DOHH2 (cell line): ENCODE measurements around the gene CNNM4.

Experiments used
- CTCF ChIP-seq: fragments of 200-600 bp; sonication (generic); IDR thresholded peaks from one replicate; pipeline ENCODE4 v1.5.1; 2014; ENCODE audit warnings: antibody characterized with exemption, mild to moderate bottlenecking, low read depth, low read length; ENCODE audit not compliant: poor library complexity, severe bottlenecking
- EZH2phosphoT487 ChIP-seq: fragments of 200-600 bp; sonication (generic); IDR thresholded peaks from 2 replicates; pipeline ENCODE4 v1.6.1; 2017; ENCODE audit warnings: borderline replicate concordance, mild to moderate bottlenecking, antibody characterized with exemption, low read length, moderate library complexity, mixed read lengths

GRCh38 chr2:96808176-96808837 lies 47.6 kb downstream of the CNNM4 start:
- TF ChIP-seq CTCF: no peak
- no peak for TF ChIP-seq EZH2phosphoT487
